Stimulated activated CD8-positive, alpha-beta memory T cell treated with anti-CD3 and anti-CD28 coated beads, Interleukin-12 subunit alpha, Interleukin-12 subunit beta, amount 100 ng/mL, for 1 hour (primary cell): ENCODE data around the gene NFKBIZ.
"Not testable (repeated sequence)": the region's sequence is repeated elsewhere in the genome, so short reads cannot be mapped to it uniquely, and the experiment has no call there.

Source experiments
- DNase-seq: peaks from one replicate; pipeline ENCODE4 v3.0.0-alpha.2; 2020; ENCODE audit warnings: low read depth

Gene NFKBIZ

DNA sequence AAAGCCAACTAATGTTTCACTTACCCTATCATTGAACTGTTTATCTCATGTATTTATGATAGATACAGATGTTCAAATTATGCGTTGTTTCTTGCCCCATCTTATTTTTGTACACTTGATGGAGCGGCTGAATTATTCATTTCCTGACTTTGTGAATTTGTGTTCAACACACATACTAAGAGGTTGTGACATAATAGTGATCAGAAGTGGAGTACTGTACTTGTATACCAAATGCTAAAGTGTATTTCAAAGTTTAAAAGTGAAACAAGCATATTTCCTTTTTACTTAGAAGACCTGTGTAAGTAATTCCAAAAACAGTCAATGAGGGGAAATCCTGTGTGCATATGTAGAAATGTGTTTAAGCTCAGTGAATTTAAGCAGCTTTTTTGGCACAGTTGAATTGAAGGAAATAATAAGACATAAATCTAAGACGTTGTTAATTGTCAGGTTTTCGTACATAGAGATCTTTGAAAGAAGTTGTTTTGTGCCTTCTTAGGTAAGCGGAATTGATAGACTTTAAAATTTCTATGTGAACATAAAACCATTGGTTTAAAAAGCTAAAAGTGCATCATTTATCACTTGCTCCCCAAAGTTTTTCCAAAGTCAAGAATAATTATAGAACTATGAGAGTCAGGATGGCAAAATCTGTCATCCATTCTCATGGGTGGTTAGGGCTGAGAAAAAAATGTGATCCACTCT lies 1.9 kb downstream of the NFKBIZ start:
- DNase-seq: no peak

GRCh38 chr3:101851850-101852714 lies 2.8 kb downstream of the NFKBIZ start:
- DNase-seq: no peak

DNA sequence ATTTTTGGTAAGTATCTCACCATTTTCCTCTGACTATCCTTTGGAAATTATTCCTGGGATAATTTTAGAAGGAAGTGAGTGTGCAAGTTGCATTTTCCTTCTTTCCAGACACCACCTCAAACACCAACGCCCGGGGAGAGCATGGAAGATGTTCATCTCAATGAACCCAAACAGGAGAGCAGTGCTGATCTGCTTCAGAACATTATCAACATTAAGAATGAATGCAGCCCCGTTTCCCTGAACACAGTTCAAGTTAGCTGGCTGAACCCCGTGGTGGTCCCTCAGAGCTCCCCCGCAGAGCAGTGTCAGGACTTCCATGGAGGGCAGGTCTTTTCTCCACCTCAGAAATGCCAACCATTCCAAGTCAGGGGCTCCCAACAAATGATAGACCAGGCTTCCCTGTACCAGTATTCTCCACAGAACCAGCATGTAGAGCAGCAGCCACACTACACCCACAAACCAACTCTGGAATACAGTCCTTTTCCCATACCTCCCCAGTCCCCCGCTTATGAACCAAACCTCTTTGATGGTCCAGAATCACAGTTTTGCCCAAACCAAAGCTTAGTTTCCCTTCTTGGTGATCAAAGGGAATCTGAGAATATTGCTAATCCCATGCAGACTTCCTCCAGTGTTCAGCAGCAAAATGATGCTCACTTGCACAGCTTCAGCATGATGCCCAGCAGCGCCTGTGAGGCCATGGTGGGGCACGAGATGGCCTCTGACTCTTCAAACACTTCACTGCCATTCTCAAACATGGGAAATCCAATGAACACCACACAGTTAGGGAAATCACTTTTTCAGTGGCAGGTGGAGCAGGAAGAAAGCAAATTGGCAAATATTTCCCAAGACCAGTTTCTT lies 3.9 kb downstream of the NFKBIZ start:
- DNase-seq: no peak

GRCh38 chr3:101853982-101854381 lies 4.7 kb downstream of the NFKBIZ start:
- DNase-seq: no peak

GRCh38 chr3:101854608-101855304 lies 5.4 kb downstream of the NFKBIZ start:
- no peak for DNase-seq

- no peak for DNase-seq
Measured at GRCh38 chr3:101857301-101857741, 8.0 kb downstream of the NFKBIZ start.

DNA sequence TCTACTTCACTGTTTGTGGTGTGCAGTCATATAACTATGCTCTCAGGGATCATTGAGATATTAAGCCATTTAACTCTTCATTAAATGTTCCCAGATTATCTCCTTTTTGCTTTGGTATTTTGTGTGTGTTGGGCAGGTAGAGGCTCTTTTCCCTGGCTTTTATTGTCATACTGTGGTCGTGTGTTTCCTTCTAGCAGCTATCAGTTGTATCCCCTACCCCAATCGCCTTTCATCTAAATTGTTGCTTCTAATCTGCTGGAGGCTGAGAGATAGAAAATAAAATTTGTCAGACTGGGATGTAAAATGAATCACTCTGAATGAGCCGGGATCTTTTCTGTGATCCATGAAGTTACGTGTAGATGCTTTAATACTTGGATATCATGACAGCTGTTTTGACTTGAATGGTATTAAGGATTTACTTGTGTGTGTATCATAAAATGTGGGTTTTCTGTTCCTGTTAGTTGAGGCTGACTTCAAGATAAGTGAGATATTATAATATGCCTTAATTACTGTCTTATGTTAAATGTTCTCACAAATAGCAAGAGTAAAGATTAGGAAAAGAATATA lies 9.2 kb downstream of the NFKBIZ start:
- DNase-seq: no peak

DNA sequence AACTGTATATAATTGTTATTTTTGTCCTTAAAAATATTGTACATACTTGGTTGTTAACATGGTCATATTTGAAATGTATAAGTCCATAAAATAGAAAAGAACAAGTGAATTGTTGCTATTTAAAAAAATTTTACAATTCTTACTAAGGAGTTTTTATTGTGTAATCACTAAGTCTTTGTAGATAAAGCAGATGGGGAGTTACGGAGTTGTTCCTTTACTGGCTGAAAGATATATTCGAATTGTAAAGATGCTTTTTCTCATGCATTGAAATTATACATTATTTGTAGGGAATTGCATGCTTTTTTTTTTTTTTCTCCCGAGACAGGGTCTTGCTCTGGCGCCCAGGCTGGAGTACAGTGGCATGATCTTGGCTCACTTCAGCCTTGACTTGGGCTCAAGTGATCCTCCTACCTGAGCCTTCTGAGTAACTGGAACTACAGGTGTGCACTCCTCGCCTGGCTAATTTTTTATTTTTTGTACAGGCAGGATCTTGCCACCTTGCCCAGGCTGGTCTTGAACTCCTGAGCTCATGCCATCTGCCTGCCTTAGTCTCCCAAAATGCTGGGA lies 10.7 kb downstream of the NFKBIZ start:
- no peak for DNase-seq

DNA sequence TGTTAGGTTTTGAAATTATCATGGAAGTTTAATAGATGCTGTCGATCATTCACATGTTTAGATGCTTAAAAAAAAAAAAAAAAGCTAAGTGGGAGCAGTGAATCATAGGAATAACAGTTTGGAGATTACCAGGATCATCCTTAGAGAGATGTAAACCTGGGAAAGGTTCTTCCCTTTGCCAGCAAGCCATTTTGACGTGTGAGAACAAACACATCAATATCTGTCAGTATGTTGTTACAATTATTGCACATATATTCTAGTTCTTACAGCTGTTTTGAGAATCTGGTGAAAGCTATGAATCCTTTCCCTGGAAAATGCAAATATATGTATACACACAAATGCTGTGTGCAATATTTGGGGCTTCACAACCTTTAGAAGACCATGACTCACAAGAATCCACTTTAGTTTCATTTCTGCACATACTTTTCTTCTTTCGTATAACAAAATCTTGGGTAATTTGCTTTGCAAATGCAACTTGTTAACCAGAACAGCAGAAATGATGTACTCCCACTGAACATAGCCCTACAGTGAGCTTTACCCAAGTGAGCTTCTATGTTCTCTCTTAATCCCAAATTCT lies 12.0 kb downstream of the NFKBIZ start:
- no peak for DNase-seq

GRCh38 chr3:101861789-101862415 lies 12.6 kb downstream of the NFKBIZ start:
- DNase-seq: no peak

DNA sequence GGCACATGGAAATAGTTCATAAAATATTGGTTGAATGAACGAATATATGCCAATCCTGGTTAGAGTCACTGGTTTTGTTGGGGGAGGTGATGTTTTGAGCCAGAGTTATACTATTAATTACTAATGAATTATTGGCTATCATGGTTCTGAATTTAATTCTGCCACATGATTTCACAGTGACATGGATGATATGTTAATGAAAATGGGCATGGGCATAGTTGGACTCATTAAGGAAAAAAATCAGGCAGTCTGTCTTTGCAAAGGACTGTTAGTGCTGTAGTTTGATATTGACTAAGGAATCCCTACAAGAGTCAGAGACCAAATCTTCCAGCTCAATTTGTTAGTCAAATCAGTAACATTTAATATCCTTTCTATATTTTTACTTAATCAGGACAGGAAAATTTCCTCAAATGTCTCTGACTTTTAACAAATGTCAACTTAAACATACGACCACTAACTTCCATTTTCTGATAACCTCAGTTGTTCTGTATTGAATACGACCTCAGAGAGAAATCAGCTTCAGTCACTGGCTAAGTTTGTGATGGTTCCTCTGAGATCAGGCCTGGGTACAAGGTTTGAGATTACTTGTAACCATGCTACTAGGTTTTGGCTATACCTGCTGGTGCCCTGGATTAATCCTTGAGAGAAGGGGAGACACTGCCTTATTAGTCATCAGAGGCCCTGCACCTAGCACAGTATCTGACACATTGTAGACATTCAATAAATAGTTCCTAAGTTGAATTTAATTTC lies 13.3 kb downstream of the NFKBIZ start:
- DNase-seq: no peak

GRCh38 chr3:101864926-101865325 lies 15.6 kb downstream of the NFKBIZ start:
- not testable (repeated sequence) for DNase-seq

DNA sequence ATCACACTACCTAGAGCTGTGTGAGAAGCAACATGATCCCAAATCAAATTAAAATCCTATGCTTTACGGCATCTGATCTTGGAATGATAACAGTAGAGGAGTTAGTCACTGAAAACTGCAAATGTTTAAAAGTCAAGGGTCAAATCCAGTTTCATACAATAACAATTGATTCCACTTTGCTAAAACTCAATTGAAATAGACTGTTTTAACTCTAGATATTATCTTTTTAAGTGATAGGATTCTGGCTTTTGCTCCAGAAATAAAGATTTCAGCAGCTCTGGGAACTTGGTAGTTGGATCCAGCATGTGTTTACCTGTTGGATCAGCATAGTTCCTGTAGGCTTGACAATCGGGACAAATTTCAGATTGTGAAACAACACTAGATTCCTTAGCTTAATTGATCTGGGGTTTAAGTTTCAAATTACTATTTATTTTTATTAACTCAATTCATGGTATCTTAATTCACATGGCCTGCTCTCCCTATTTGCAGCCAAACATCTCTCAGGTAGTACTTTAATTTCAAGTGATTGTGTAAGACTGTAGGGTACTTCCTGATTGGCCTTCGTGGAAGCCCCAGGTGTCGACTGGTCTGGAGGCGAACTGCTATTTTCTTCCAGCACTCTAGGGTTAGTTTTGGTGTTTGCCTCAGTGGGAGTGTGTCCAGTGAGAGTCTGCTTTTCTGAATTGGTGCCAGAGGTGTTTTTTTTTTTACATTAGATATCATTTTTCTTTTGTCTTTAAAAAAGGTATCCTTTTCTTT lies 16.6 kb downstream of the NFKBIZ start:
- DNase-seq: no peak

- DNase-seq: no peak
Measured at GRCh38 chr3:101867511-101867910, 18.2 kb downstream of the NFKBIZ start.

DNA sequence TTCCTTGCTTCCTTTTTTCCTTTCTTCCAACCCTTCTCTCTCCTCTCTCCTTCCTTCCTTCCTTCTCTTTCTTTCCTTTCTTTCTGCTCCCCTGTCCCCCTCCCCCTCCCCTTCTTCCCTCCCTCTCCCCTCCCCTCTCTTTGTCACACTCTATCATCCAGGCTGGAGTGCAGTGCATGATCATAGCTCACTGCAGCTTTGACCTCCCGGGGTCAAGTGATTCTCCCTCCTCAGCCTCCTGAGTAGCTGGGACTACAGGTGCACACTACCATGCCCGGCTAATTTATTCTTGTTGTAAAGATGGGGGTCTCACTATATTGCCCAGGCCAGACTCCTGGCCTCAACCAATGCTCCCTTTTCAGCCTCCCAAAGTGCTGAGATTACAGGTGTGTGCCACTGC lies 18.7 kb downstream of the NFKBIZ start:
- no peak for DNase-seq

- DNase-seq: no peak
Measured at GRCh38 chr3:101868534-101869464, 19.5 kb downstream of the NFKBIZ start.

DNA sequence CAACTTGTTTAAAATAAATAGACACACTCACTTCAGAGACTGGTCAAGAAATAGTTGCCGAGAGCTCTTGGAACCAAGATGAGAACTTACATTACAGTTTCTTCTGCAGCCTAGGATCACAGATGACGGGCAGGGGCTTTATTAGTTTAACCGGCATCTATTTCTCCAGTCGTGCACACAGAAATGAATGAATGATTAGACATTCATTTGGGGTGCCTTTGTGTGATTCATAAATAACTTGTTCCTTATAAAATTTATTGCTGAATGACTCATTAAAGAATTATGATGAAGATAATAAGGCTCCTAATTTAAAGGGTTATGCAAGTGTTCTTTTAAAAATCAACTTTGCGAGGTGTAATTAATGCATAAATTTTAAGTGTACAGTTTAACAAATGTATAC lies 20.8 kb downstream of the NFKBIZ start:
- DNase-seq: no peak

DNA sequence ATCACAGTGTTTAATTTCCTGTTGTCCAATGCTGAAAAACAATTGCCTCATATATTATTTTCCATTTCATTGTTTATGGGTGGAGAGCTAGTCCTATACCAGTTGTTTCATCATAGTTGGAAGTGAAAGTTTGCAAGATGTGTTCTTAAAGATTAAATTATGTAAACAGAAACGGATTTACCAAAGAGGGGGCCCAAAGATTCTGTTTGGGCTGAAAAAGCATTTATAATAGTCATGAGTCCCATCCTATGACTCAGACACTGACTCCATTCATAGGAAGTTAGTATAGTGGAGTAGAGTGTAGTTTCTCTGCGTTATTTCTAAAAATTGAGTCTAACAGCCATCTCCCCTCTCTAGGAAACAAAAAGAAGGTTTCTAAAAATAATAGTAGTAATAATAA lies 24.3 kb downstream of the NFKBIZ start:
- DNase-seq: no peak
